ENCODE results near the gene PRDX1. TPM values are rescaled to one million over a fixed set of nuclear protein-coding genes. Genes with fewer than 3 reads are reported as not detected.

The PRDX1 gene
- total and polyA plus RNA-seq, 2 of the 4 experiments (the other 2 are of a cell fraction), result 612 to 883 TPM

DNA sequence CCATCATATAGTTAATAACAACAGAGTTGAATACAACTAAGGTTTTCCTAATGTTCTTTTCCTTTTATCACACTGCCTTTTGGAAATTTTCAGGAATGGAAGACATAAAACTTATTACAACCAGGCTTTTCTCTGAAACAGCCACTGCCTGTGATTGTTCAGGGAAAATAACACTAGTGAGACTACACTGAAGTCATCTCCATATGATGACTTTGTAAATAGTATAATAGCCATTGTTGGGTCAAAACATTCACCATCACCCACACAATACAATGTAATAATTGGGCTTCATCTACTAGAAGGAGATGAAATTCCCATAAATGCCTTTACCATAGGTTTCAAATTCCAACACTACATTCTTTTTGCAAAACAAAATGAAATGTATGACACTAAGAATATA, 35.7 kb downstream of the PRDX1 start:
- CTCF ChIA-PET, result no interaction called here
- H2BK120ac ChIP-seq (ENCODE audit: low read depth, low read length), result no peak overlapping the region

More for the DNA sequence above, 35.7 kb downstream of the PRDX1 start:
- H3K23ac ChIP-seq (ENCODE audit: low read depth, low read length), result no peak overlapping the region
- H3K36me3 ChIP-seq (ENCODE audit: control insufficient read depth, insufficient read depth, low read length), result no peaks in the 10 kb centered on the region
- H2BK15ac ChIP-seq (ENCODE audit: low read depth, low read length), result no peak overlapping the region
- no peaks in the 10 kb centered on the region for H3K79me1 ChIP-seq (ENCODE audit: low read depth in 1 of 2, low read length in 2 of 2)
- no peak overlapping the region for H2AFZ ChIP-seq (replicated peaks; ENCODE audit: low read length, poor library complexity)
- TF ChIP-seq, protein P1, sequence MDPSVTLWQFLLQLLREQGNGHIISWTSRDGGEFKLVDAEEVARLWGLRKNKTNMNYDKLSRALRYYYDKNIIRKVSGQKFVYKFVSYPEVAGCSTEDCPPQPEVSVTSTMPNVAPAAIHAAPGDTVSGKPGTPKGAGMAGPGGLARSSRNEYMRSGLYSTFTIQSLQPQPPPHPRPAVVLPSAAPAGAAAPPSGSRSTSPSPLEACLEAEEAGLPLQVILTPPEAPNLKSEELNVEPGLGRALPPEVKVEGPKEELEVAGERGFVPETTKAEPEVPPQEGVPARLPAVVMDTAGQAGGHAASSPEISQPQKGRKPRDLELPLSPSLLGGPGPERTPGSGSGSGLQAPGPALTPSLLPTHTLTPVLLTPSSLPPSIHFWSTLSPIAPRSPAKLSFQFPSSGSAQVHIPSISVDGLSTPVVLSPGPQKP (IDR thresholded peaks at IDR 0.05; ENCODE audit: borderline replicate concordance, low read depth, low read length), result no peak
- no peak for TF ChIP-seq RCOR1 (IDR thresholded peaks at IDR 0.05; ENCODE audit: insufficient replicate concordance, low read length)
- TF ChIP-seq, protein P2, sequence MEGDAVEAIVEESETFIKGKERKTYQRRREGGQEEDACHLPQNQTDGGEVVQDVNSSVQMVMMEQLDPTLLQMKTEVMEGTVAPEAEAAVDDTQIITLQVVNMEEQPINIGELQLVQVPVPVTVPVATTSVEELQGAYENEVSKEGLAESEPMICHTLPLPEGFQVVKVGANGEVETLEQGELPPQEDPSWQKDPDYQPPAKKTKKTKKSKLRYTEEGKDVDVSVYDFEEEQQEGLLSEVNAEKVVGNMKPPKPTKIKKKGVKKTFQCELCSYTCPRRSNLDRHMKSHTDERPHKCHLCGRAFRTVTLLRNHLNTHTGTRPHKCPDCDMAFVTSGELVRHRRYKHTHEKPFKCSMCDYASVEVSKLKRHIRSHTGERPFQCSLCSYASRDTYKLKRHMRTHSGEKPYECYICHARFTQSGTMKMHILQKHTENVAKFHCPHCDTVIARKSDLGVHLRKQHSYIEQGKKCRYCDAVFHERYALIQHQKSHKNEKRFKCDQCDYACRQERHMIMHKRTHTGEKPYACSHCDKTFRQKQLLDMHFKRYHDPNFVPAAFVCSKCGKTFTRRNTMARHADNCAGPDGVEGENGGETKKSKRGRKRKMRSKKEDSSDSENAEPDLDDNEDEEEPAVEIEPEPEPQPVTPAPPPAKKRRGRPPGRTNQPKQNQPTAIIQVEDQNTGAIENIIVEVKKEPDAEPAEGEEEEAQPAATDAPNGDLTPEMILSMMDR (conservative IDR thresholded peaks at IDR 0.05; ENCODE audit: low read depth, low read length), result no peak
- TF ChIP-seq POLR2A (IDR thresholded peaks at IDR 0.05; ENCODE audit: low read depth, low read length), result no peak
- TF ChIP-seq FOS (IDR thresholded peaks at IDR 0.05; ENCODE audit: low read depth, low read length), result no peak
- TF ChIP-seq, protein P3, sequence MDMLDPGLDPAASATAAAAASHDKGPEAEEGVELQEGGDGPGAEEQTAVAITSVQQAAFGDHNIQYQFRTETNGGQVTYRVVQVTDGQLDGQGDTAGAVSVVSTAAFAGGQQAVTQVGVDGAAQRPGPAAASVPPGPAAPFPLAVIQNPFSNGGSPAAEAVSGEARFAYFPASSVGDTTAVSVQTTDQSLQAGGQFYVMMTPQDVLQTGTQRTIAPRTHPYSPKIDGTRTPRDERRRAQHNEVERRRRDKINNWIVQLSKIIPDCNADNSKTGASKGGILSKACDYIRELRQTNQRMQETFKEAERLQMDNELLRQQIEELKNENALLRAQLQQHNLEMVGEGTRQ (IDR thresholded peaks at IDR 0.05; ENCODE audit: low read depth, low read length), result no peak
- no peak for TF ChIP-seq MAZ (IDR thresholded peaks at IDR 0.05; ENCODE audit: borderline replicate concordance, low read depth, low read length)
- TF ChIP-seq RFX5 (IDR thresholded peaks at IDR 0.05; ENCODE audit: low read depth, low read length), result no peak
- TF ChIP-seq MAFK (IDR thresholded peaks at IDR 0.05; ENCODE audit: low read depth, low read length), result no peak
- no peak for TF ChIP-seq CHD1 (IDR thresholded peaks at IDR 0.05; ENCODE audit: low read depth, low read length)
- TF ChIP-seq RAD21 (IDR thresholded peaks at IDR 0.05; ENCODE audit: low read length), result no peak
- no peak for TF ChIP-seq NFE2L2 (IDR thresholded peaks at IDR 0.05; ENCODE audit: low read depth, low read length)
- dilution Hi-C loops (cut with HindIII; ENCODE audit: low sequenced_read_pairs, unreplicated experiment), result no loop called here
- no TSS peak for BruUV-seq (replicated peaks)
- H3K4me2 ChIP-seq (ENCODE audit: low read depth, low read length), result no peak overlapping the region
- POLR2A ChIA-PET (ENCODE audit: unreplicated experiment), result interaction anchor here (0.6 kb wide), 1 partner anchor 115 kb away, joined by 3 read pairs; no protein-coding TSS in a partner anchor
- H4K20me1 ChIP-seq (ENCODE audit: insufficient read depth, low read length), result no peaks in the 10 kb centered on the region
- in situ Hi-C loops (cut with MboI; ENCODE audit: low sequenced_read_pairs), result no loop called here
- H3K4me3 ChIP-seq (ENCODE audit: insufficient read depth, low read depth, low read length), result no peak overlapping the region
- H3K18ac ChIP-seq (ENCODE audit: low read depth, low read length), result no peak overlapping the region
- H2AK5ac ChIP-seq (ENCODE audit: low read depth, low read length), result no peak overlapping the region
- DNase-seq (no peak), ATAC-seq (ENCODE audit: low read depth) (no peak)
- H3K27ac ChIP-seq (ENCODE audit: insufficient read depth, low read length), result no peak overlapping the region
- H2BK20ac ChIP-seq (ENCODE audit: low read depth, low read length), result no peak overlapping the region
- no peaks in the 10 kb centered on the region for H3K4me1 ChIP-seq (ENCODE audit: control insufficient read depth, insufficient read depth, low read length)
- intact Hi-C loops (cut with micrococcal nuclease), result no loop called here
- H4K8ac ChIP-seq (ENCODE audit: low read depth in 2 of 2, low read length in 2 of 2), result no peak overlapping the region
- no peak overlapping the region for H3K9ac ChIP-seq (ENCODE audit: low read depth, low read length)
- H3K9me3 ChIP-seq (ENCODE audit: control insufficient read depth, insufficient read depth, low read length), result no peaks in the 10 kb centered on the region
- H3K14ac ChIP-seq (replicated peaks; ENCODE audit: low read depth, low read length), result no peak overlapping the region
- no peak overlapping the region for H4K5ac ChIP-seq (ENCODE audit: low read depth, low read length)
- no peak overlapping the region for H4K91ac ChIP-seq (ENCODE audit: insufficient read depth, low read depth, low read length)
- H2AK9ac ChIP-seq (replicated peaks; ENCODE audit: low read depth, low read length, poor library complexity), result no peak overlapping the region
- H3K4ac ChIP-seq (ENCODE audit: low read depth, low read length), result no peak overlapping the region
- H2BK5ac ChIP-seq (ENCODE audit: low read depth, low read length, poor library complexity, severe bottlenecking), result no peak overlapping the region
- no peak overlapping the region for H3K56ac ChIP-seq (ENCODE audit: extremely low read depth, insufficient read depth, low read length)
- no peaks in the 10 kb centered on the region for H3K9me1 ChIP-seq (ENCODE audit: insufficient read depth, low read length)
- no peaks in the 10 kb centered on the region for H3K27me3 ChIP-seq (ENCODE audit: control insufficient read depth, insufficient read depth, low read length)

Measured in IMR-90 (cell line).